ENCODE results near the gene SLC37A2. TPM values are rescaled to one million over a fixed set of nuclear protein-coding genes. Genes with fewer than 3 reads are reported as not detected.

The SLC37A2 gene
- total and polyA plus RNA-seq, 2 experiments from 2014 or later, result 1.7 to 2.6 TPM

DNA sequence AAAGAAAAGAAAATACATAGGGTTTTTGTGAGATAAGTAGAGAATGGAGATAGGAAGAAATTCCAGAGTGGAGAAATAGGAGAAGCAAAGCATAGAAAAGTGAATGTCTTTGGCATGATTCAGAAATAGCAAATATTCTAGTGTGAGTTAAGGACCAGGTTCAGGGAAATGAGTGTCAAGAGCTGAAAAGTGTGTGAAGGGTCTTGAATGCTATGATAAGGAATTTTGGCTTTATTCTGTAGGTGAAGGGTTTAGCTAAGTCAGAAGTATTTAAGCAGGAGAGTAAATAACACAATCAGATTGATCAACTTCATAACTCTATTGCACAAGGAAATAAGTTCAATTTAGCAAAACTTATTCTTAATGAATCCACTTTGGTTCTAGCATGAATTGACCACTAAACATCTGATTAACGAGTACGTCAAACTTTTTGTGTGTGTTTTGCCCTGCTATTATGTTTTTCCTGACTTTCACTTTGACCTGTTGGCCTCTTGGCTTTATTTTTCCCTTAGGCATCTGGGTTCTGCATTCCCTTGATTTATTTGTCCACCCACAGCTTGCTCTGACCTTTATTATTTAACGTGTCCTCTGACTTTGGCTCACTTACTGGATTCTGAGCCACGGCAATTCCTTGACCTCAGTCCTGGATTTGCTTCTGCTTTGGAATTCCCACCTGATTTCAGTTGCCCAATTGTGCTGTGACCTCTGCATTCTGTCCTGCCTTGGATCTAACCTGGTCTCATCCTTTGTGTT is 60.3 kb downstream of the SLC37A2 start:
- DNase-seq, result no peak
- H3K4me3 ChIP-seq, result 0 out of 2 replicates have a peak overlapping the region, but pooled peaks have one; percentile 24
- WGBS, 2 experiments (ENCODE audit: low coverage in 1 of 2, low lambda C conversion rate in 2 of 2, missing lambda C conversion rate in 2 of 2), result 87 to 88% methylated on average over 4 of the region's 4 CpGs
- H3K9me2 ChIP-seq (ENCODE audit: insufficient read depth), result no peaks in the 10 kb centered on the region
- H3K9ac ChIP-seq, result no peak overlapping the region
- H3K27me3 ChIP-seq (replicated peaks; ENCODE audit: insufficient read depth), result no peaks in the 10 kb centered on the region
- H4K20me1 ChIP-seq (ENCODE audit: insufficient read depth), result no peaks in the 10 kb centered on the region
- in situ Hi-C loops (cut with MboI), result no loop called here
- TF ChIP-seq EZH2phosphoT487 (IDR thresholded peaks at IDR 0.05; ENCODE audit: insufficient read depth, low read depth), result no peak
- no peak for TF ChIP-seq EZH2 (IDR thresholded peaks at IDR 0.05; ENCODE audit: insufficient read depth, poor library complexity, severe bottlenecking)
- no peaks in the 10 kb centered on the region for H3K4me1 ChIP-seq (ENCODE audit: insufficient read depth)
- H3K27ac ChIP-seq, result no peak overlapping the region
- no peaks in the 10 kb centered on the region for H3F3A ChIP-seq (ENCODE audit: insufficient read depth)
- H3K4me2 ChIP-seq (ENCODE audit: unreplicated experiment), result no peak overlapping the region
- peak overlapping the region; percentile 94 for H2AFZ ChIP-seq
- H3K36me3 ChIP-seq (ENCODE audit: low read depth), result no peaks in the 10 kb centered on the region
- no peaks in the 10 kb centered on the region for H3K79me2 ChIP-seq (ENCODE audit: insufficient read depth)
- H3K9me3 ChIP-seq (ENCODE audit: low read depth), result no peaks in the 10 kb centered on the region

DNA sequence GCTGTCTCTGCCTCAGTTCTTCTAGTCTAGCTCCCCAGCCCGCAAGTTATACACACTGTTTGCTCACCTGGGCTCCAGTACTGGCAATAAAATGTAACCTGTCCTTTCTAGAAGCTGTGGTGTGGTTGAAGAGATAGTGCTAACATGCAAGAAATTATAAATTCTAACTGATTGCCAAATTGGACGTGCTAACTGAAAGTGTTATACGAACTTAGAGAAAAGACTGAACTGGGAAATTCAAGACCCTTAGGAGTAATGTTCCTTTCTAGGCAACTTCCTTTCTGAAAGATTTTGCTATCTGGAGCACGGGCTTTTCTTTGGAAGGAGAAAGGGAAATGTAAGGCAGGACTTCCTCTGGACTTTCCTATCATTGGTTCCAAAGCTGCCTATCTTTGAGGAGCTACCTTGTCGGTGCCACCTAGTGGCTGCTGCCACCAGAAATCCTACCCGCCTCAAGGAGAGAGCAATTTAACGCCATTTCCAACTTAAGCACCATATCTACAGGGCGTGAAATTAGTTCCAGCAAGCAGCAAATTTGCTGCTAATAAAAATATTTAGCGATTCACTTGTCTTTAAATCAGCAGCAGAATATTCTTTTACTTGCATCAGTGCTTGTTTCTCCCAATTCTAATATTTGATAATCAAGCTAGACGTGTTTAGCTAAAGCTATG is 61.0 kb downstream of the SLC37A2 start:
- H3K9ac ChIP-seq, result no peak overlapping the region
- in situ Hi-C loops (cut with MboI), result no loop called here
- TF ChIP-seq EZH2phosphoT487 (IDR thresholded peaks at IDR 0.05; ENCODE audit: insufficient read depth, low read depth) (no peak), EZH2 (IDR thresholded peaks at IDR 0.05; ENCODE audit: insufficient read depth, poor library complexity, severe bottlenecking) (no peak)
- no peak overlapping the region for H3K27ac ChIP-seq
- H3K79me2 ChIP-seq (ENCODE audit: insufficient read depth), result no peaks in the 10 kb centered on the region
- no peaks in the 10 kb centered on the region for H3F3A ChIP-seq (ENCODE audit: insufficient read depth)
- H3K4me3 ChIP-seq, result 0 out of 2 replicates have a peak overlapping the region, but pooled peaks have one; percentile 24
- no peaks in the 10 kb centered on the region for H3K9me2 ChIP-seq (ENCODE audit: insufficient read depth)
- H3K27me3 ChIP-seq (replicated peaks; ENCODE audit: insufficient read depth), result no peaks in the 10 kb centered on the region
- H3K36me3 ChIP-seq (ENCODE audit: low read depth), result no peaks in the 10 kb centered on the region
- peak overlapping the region; percentile 94 for H2AFZ ChIP-seq
- no peak overlapping the region for H3K4me2 ChIP-seq (ENCODE audit: unreplicated experiment)
- no peaks in the 10 kb centered on the region for H3K9me3 ChIP-seq (ENCODE audit: low read depth)
- peak; percentile 64 for DNase-seq
- peaks cover 4% of the 10 kb centered on the region; the same call in 1 of the 2 replicates for H3K4me1 ChIP-seq (ENCODE audit: insufficient read depth)
- no peaks in the 10 kb centered on the region for H4K20me1 ChIP-seq (ENCODE audit: insufficient read depth)
- WGBS, 2 experiments (ENCODE audit: low coverage in 1 of 2, low lambda C conversion rate in 2 of 2, missing lambda C conversion rate in 2 of 2), result 55 to 56% methylated on average over 10 of the region's 10 CpGs

DNA sequence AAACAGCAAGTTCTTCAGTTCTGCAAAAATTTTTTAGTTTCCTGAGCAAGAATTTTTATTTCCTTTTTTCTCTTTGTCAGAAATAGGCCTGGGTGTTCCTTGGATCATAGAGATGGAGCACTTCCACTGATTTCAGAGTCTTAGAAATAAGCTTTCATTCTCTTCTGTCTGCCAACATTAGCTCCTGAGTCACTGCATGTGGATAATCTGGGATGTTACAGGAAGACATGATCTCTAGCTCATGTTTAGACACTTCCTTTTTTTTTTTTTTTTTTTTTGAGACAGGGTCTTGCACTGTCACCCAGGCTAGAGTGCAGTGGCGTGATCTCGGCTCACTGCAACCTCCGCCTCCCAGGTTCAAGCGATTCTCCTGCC is 61.5 kb downstream of the SLC37A2 start:
- WGBS, 2 experiments (ENCODE audit: low coverage in 1 of 2, low lambda C conversion rate in 2 of 2, missing lambda C conversion rate in 2 of 2), result 96 to 100% methylated on average over 2 to 4 of the region's 4 CpGs
- Histone ChIP-seq H4K20me1 (ENCODE audit: insufficient read depth) (no peaks in the 10 kb centered on the region), H3K27ac (no peak overlapping the region), H3K4me2 (ENCODE audit: unreplicated experiment) (no peak overlapping the region), H3F3A (ENCODE audit: insufficient read depth) (no peaks in the 10 kb centered on the region), H3K9me3 (ENCODE audit: low read depth) (no peaks in the 10 kb centered on the region), H3K4me1 (ENCODE audit: insufficient read depth) (peaks cover 4% of the 10 kb centered on the region; the same call in 1 of the 2 replicates), H2AFZ (peak overlapping the region; percentile 94; the same call in 1 of the 2 replicates), H3K9ac (no peak overlapping the region), H3K9me2 (ENCODE audit: insufficient read depth) (no peaks in the 10 kb centered on the region), H3K27me3 (replicated peaks; ENCODE audit: insufficient read depth) (no peaks in the 10 kb centered on the region), H3K79me2 (ENCODE audit: insufficient read depth) (no peaks in the 10 kb centered on the region), H3K36me3 (ENCODE audit: low read depth) (no peaks in the 10 kb centered on the region), H3K4me3 (no peak overlapping the region)
- no peak for TF ChIP-seq EZH2 (IDR thresholded peaks at IDR 0.05; ENCODE audit: insufficient read depth, poor library complexity, severe bottlenecking)
- TF ChIP-seq EZH2phosphoT487 (IDR thresholded peaks at IDR 0.05; ENCODE audit: insufficient read depth, low read depth), result no peak
- no peak for DNase-seq
- in situ Hi-C loops (cut with MboI), result no loop called here

DNA sequence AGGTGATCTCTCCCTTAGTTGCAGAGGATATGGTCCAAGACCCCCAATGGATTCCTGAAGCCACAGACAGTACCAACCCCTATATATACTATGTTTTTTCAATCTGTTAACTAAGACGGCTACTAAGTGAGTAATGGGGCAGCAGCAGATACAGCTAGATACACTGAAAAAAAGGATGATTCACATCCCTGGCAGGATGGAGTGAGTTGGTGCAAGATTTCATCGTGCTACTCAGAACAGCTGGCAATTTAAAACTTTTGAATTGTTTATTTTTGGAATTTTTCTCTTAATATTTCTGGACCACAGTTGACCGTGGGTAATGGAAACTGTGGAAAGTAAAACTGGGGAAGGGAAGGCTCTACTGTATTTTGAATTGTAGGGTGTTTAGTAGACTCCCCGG is 65.3 kb downstream of the SLC37A2 start:
- DNase-seq, result peak; percentile 82
- Histone ChIP-seq H3K4me2 (ENCODE audit: unreplicated experiment) (no peak overlapping the region), H3K4me1 (ENCODE audit: insufficient read depth) (peaks cover 4% of the 10 kb centered on the region; the same call in 1 of the 2 replicates), H2AFZ (peak overlapping the region; percentile 23), H3F3A (ENCODE audit: insufficient read depth) (no peaks in the 10 kb centered on the region), H3K27ac (no peak overlapping the region), H4K20me1 (ENCODE audit: insufficient read depth) (no peaks in the 10 kb centered on the region), H3K4me3 (no peak overlapping the region), H3K9me3 (ENCODE audit: low read depth) (no peaks in the 10 kb centered on the region), H3K36me3 (ENCODE audit: low read depth) (no peaks in the 10 kb centered on the region), H3K9ac (no peak overlapping the region), H3K79me2 (ENCODE audit: insufficient read depth) (no peaks in the 10 kb centered on the region), H3K27me3 (replicated peaks; ENCODE audit: insufficient read depth) (0 out of 2 replicates have a peak, but pooled peaks cover 1% of the 10 kb centered on the region), H3K9me2 (ENCODE audit: insufficient read depth) (no peaks in the 10 kb centered on the region)
- WGBS, 2 experiments (ENCODE audit: low coverage in 1 of 2, low lambda C conversion rate in 2 of 2, missing lambda C conversion rate in 2 of 2), result 25 to 30% methylated on average over 4 of the region's 4 CpGs
- in situ Hi-C loops (cut with MboI), result no loop called here
- TF ChIP-seq EZH2phosphoT487 (IDR thresholded peaks at IDR 0.05; ENCODE audit: insufficient read depth, low read depth) (no peak), EZH2 (IDR thresholded peaks at IDR 0.05; ENCODE audit: insufficient read depth, poor library complexity, severe bottlenecking) (no peak)
